ENCODE results near the gene SRF.

Gene SRF

GRCh38 chr6:43147691-43148477 lies 23.2 kb upstream of the SRF start:
- no peak for DNase-seq (ENCODE audit: low read depth)

GRCh38 chr6:43149265-43149664 lies 21.8 kb upstream of the SRF start:
- DNase-seq (ENCODE audit: low read depth), result no peak

DNA sequence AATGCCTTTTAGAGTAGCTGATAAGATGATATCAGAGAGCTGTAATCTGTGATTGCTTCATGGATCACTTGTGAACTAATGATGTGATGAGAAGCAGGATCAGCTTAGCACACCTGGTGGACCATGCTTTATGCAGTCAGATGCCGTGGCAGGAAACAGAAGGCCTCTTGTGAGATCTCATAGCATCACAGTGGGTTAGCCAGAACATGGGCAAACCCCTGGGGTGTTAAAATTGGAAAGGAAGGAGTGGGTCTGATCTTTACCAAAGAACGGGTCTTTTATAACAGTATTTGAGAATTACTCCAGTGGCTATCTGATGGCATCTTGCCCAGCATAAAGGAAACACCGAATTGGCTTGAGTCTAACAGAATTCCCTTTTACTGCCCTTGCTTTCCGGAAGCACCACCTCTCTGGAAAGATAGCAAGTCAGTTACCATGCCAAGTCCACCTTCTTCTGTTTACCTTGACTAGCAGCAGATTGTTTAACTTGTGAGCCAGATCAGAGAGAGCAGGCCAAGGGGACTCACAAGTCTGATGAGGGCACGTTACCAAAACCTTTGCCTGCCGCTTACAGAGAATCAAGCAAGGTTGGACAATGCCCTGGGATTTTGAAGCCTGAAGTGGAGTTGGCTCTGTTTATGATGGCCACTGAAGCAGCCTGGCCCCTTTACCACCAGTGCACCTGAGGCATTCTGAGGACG lies 20.9 kb upstream of the SRF start:
- DNase-seq (ENCODE audit: low read depth), result no peak

- DNase-seq (ENCODE audit: low read depth), result no peak
Observed at GRCh38 chr6:43159599-43159998, 11.5 kb upstream of the SRF start.

DNA sequence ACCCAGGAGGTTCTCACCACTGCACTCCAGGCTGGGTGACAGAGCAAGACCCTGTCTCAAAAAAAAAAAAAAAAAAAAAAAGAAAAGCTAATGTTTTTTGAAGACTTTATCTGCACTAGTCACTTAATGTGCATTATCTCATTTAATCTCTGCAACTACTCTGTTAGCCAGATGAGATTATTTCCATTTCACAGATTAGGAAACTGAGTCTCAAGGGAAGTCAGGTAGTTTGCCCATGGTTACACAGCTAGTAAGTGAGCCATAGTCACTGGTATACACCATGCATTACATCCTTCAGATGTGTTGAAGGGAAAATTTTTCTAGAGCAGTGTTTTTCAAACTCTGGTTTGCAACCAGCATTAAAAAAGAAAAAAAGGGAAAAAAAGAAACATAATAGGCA lies 7.2 kb upstream of the SRF start:
- DNase-seq (ENCODE audit: low read depth), result no peak

DNA sequence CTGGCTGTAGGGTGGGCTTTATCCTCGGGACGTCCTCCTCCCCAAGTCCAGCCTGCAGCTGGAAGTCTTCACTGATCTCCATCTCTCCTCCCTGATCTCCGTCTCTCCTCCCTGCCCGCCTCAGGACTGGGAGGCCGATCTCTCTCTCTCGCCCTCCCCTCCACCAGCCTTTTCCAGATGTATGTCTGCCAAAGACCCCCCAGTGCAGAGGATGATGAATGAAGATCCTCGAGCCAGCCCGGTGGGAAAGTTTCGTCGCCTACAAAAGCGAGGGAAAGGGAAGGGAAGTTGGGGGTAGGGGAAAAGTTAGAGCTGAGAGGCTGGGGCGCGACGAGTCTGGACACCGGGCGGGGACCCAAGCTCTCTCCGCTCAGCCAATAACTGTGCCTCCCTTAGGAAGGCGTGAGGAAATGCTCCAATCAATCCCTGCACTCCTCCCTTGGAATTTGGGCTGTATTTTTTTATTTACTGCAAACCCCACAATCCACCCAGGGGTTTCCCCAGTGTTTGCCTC lies 595 bp upstream of the SRF start:
- no peak for DNase-seq (ENCODE audit: low read depth)

GRCh38 chr6:43171707-43172103 lies 636 bp downstream of the SRF start:
- DNase-seq (ENCODE audit: low read depth), result no peak

- DNase-seq (ENCODE audit: low read depth), result no peak
Observed at GRCh38 chr6:43172104-43173007, 1.3 kb downstream of the SRF start.

- no peak for DNase-seq (ENCODE audit: low read depth)
Observed at GRCh38 chr6:43173591-43174262, 2.7 kb downstream of the SRF start.

DNA sequence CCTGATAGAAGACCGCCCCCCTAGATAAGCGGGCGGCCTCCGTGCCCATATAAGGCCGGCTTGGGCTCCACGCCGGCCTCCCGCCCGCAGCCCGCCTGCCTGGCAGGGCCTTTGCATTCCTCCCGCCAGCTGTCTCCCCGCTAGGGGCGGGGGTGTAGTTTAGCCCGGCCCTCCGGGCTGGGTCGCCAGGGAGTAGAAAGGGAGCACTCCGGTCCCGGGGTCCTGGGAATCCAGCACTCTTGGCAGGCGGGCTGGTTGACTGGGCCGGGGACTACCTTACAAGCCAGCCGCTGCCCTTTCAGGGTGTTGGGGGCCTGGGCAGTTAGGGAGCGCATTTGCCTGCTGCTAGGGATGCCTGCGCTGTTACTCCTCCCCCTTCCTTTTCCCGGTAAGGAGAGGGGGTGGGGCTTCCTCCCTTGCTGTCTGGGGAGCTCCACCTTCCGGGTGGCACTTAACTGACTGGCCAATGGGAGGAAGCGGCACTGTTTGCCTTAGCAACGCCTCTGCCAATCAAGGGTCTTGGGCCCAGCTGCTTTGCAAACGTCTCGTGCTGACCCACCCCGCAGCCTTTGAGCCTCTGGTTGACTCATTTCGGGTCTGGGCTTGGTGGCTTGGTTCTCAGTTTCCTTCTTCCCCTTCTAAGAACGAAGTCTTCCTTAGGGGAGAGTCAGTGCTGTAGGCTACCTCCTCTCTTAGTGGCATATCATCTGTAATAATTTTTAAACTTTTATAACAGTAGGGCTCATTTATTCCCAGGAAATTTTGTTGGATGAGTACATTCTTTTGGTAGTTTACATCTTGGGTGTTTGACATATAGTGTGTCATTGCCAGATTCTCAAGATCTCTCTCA lies 3.4 kb downstream of the SRF start:
- peak; percentile 98 for DNase-seq (ENCODE audit: low read depth)

GRCh38 chr6:43175676-43176422 lies 4.8 kb downstream of the SRF start:
- no peak for DNase-seq (ENCODE audit: low read depth)

GRCh38 chr6:43176423-43176786 lies 5.3 kb downstream of the SRF start:
- no peak for DNase-seq (ENCODE audit: low read depth)

DNA sequence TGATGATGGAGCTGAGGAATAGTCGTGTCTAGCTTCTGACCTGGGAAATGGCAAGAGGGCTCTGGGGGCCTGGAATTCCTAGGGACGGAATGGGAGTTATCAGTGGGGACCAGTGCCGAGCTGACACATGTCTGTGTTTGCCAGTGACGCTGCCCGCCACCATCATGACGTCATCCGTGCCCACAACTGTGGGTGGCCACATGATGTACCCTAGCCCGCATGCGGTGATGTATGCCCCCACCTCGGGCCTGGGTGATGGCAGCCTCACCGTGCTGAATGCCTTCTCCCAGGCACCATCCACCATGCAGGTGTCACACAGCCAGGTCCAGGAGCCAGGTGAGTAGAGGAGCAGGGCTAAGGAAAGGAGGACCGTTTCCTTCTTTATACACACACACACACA lies 7.1 kb downstream of the SRF start:
- DNase-seq (ENCODE audit: low read depth), result no peak

DNA sequence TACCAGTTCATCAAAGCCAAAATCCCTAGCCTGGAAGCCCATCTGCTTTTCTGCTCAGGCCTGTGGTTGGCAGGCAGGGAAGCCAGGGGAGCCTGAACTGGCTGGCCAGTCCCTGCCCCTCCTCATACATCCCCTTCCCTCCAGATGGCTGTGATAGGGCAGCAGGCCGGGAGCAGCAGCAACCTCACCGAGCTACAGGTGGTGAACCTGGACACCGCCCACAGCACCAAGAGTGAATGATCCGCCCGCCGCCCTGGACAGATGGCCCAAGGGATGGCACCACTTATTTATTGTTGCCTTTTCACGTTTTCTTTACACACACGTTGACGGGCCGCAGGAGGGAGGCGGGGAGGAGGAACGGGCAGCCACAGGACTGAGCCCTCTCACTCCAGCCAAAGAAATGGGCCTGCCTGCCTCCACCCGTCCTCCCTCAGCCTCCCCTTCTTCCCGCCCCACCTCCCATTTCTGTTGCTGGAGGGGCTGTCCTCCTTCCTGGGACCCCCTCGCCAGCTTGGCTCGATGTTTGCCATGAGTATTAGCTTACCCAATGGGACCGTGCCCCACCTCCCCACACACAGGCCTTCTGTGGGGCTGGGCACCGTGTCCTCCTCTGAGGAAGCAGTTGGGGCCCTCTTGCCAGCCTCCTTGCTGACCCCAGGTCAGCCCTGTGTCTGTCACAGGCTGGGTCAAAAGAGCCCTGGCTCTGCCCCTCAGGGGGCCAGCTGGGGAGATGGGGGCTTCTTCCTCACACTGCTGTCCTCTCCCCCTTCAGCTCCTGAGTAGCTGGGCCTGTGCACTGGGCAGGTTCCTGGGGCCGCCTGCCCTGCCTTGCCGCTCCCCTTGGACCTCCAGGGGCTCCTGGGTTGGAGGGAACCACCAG lies 8.1 kb downstream of the SRF start:
- no peak for DNase-seq (ENCODE audit: low read depth)

DNA sequence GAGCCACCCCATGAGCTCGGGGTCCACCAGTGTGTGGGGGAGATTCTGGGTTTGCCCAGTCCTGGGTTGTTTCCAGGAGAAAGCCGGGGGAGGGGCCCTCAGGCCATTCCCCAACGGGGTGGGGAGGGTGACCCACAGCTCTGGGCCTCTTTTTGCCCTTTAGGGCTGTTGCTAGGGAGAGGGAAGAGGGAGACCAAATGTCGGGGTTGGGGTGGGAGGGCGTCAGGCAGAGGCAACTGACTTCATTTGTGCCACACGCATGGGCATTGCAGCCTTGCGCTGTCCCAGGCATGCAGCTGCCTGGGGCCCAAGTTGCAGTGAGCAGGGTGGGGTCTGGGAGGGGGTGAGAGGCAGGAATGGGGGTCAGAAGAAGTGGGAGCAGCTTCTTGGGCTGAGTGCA lies 9.0 kb downstream of the SRF start:
- DNase-seq (ENCODE audit: low read depth), result no peak

GRCh38 chr6:43180985-43181384 lies 9.9 kb downstream of the SRF start:
- DNase-seq (ENCODE audit: low read depth), result no peak

GRCh38 chr6:43181621-43181941 lies 10.5 kb downstream of the SRF start:
- DNase-seq (ENCODE audit: low read depth), result no peak

GRCh38 chr6:43181942-43182860 lies 11.1 kb downstream of the SRF start, which contains the start of gene CUL9:
CUL9 (plus strand) TSS chr6:43182196; CDS start chr6:43184311, 2,115 bp downstream.
- no peak for DNase-seq (ENCODE audit: low read depth)
